ENCODE results near the gene CDK11B.
"Not testable (repeated sequence)": the region's sequence is repeated elsewhere in the genome, so short reads cannot be mapped to it uniquely, and the experiment has no call there.

The CDK11B gene

DNA sequence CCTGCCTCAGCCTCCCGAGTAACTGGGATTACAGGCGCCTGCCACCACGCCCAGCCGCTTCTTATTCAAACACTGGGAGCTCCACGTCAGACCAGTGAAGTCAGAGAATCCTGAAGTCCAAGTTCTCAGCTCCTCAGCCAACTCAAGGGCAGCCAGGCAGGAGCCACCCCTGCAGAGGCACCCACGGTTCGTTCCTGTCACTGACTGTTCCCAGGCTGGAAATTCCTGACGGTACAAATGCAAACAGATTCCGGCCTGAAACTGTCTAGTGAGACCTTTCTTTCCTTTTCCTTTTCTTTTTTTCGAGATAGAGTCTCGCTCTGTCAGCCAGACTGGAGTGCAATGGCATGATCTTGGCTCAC is 22.1 kb upstream of the CDK11B start:
- no peak for DNase-seq

DNA sequence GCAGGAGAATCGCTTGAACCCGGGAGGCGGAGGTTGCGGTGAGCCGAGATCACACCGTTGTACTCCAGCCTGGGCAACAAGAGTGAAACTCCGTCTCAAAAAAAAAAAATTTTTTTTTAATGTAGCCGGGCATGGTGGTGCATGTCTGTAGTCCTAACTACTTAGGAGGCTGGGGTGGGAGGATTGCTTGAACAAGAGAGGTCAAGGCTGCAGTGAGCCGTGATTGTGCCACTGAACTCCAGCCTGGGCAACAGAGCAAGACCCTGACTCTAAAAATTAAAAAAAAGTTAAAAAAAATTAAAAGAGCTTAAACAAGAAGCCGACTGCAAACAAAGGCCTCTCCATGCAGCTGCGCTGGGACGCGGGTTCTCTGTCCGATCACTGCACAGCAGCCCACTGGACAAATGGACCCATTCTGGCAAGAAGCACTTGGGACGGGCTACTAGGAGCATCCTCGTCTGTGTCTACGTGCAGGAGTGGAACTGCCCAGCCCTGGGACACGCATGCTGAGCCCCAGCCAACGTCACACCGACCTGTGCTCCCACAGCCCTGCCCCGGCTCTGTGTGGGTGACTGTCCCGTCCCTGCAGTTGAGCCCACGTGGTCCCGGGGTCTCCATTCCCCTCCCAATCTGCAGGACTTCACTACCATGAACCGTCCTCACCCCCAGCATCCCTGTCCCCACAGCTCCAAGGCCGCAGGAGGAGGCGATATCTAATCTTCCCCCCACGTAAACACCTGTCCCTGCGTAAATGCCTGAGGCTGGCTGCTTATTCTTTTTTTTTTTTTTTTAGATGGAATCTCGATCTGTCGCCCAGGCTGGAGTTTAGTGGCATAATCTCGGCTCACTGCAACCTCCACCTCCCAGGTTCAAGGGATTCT is 21.5 kb upstream of the CDK11B start:
- no peak for DNase-seq

DNA sequence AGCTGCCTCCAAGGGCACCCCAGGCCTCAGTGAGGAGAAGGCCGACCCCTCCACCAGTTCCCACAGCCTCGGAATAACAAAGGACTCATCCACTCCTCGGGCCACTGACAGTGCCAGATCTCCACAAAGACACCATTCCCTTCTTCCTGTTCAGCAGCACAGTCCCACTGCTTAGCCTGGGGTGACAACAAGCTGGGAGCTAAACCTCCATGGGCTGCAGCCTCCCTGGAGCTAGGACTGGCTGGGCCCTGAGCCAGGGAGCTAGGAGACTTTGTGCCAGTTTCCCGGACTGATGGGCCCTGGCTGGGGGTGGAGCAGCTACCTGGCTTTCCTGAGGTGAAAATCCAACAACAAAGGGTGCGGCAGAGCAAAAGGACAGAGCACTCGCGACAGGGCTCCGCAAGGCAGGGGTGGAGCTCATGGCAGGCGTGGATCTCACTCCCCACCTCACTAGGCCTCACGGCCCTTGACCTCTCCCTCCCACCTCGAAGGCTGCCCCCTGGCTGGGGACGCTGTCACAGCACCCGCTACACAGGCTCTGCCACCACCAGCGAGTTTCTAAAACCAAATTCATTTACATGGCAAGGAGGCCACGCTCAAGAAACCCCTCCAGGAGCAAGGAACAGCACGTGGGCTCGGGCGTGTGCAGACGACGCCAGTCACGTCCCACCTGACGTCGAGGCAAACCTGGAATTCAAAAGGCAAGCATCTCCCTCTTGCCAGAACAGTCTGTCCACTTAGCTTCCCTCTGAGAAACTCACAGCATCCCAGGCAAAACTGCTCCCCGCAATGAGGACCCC is 20.0 kb upstream of the CDK11B start:
- DNase-seq, result no peak

DNA sequence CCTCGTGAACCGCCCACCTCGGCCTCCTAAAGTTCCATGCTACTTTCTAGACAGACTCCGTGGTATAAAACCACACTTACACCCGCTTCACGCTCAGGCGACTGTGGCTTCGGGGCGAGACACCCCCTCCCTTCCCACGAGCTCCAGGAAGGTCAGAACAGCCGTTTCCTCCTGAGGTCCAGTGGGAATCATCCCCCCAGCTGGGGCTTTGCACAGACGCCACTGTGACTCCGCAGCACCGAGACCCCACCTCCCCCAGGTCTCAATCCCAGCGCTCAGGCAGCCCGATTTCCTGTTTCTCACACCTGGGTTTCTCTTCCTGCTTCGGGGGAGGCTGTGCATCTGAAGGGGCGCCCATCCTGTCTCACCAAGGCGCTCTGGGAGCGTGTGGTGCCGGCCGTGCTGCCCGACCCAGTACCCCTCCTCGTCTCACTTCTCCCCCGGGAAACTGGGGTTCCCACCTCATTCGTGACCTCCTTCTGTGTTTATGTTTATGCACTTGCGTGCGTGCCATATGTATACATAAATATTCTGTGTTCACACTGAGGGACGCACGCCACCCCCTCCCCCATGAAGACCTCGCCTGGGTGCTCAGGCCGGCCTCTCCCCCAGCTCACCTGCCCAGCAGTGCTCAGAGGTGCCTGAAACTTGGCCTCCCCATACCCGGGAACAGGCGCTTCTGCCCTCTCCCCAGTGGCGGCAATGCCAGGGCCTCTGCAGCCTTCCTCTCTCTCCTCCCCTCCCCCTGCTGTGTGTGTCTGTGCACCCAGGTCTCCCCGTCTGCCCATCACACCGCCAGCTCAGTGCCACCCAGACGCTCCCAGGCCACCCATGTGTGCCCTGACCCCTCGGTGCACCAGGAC is 19.1 kb upstream of the CDK11B start:
- peak in 2 of 4 experiments; percentile 32 to 37 for DNase-seq

GRCh38 chr1:1676087-1676486 is 17.3 kb upstream of the CDK11B start:
- not testable (repeated sequence) for DNase-seq

DNA sequence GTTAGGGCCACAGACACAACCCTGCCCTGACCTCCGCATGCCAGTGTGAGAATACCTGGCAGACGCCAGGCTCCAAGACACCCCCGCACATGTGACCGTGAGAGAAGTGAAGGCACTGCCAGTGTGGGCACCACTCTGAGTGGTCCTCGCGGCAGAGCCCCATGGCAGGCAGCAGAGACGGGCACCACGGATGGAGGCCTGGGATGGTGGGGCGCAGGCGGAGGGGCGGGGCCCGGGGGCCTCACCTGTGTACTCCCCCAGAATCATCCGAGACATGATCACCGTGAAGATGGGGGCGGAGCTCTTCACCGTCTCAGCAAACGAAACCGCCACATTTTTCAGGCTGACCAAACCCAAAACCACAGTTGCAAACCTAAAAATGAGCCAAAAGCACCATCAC is 16.4 kb upstream of the CDK11B start:
- DNase-seq, result not testable (repeated sequence)

DNA sequence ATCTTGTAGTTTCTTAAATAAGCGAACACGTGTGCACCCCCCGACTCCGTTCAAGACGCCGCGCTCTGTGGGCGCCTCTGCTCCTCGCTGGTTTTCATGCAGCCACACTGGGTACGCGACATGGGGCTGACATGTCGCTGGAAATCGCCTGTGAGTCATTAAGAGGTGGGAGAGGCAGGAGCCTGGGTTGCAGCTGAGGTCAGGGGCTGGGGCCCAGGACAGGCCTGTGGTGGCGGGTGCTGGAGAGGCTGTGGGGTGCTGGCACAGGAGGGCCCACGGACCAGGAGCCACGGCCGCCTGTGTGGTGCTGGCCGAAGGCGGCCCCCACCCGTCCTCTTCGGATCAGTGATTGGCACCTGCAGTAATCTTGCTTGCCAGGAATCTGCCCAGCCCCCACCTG is 16.0 kb upstream of the CDK11B start:
- DNase-seq, result not testable (repeated sequence)

- no peak for DNase-seq
These were observed 13.6 kb upstream of the CDK11B start for GRCh38 chr1:1672181-1672965.

GRCh38 chr1:1671365-1672119 is 12.7 kb upstream of the CDK11B start:
- no peak for DNase-seq

DNA sequence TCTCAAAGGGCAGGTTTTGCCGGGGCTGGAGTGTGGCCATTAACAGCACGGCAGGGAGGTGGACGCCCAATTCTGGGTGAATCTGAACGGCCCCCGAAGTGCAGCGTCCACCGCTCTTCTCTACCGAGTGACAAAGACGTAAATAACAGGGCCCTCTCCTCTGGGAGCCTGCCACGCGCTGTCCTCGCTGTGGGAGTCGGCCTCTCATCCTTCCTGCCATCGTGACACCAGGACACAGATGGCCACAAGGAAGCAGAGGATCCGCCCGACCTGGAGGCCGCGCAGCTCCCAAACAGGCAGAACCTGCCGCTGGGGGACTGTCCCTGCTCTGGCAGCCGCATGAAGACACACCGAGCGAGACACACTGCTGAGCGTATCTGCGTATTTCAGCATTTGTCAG is 12.1 kb upstream of the CDK11B start:
- DNase-seq, result no peak

DNA sequence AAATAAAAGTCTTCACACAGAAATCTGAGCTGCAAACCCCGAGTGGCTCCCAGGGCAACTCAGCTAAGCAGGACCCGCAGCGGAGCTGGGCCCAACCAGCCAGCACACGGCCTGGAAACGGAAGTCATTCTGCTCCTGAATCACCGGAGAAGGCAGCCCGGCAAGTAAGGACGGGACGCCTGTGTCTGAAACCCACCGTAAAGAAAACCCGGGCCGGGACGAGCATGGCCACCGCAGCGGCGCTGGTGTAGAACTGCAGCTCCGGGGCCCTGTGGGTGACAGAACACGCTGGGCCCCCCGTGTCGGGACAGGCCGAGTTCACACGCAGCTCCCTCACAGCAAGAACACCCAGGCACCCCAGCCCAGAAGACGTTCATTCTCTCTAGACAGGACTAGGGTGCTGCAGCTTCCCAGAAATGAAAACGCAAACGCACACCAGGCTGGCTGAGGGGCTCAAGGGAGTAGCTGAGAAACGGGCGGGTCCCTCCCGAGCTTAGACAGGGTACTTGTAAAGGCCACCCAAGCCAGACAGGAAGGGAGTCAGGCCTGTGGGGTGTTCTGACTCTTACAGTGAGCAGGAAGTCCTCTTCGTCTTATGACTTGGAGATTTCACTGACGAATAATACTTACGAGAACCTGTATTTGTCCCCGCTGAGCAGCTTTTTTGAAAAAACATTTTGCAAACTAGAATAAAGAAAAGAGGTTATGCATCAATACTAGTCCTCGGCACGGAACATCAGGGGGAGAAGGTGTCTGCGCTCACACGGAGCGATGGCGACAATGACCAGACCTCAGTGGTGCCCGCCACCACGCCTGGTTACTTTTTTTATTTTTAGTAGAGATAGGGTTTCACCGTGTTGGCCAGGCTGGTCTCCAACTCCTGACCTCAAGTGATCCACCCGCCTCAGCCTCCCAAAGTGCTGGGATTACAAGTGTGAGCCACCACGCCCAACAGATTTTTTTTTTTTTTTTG is 10.9 kb upstream of the CDK11B start:
- no peak for DNase-seq

- no peak for DNase-seq
These were observed 7.7 kb upstream of the CDK11B start for GRCh38 chr1:1666526-1666925.

DNA sequence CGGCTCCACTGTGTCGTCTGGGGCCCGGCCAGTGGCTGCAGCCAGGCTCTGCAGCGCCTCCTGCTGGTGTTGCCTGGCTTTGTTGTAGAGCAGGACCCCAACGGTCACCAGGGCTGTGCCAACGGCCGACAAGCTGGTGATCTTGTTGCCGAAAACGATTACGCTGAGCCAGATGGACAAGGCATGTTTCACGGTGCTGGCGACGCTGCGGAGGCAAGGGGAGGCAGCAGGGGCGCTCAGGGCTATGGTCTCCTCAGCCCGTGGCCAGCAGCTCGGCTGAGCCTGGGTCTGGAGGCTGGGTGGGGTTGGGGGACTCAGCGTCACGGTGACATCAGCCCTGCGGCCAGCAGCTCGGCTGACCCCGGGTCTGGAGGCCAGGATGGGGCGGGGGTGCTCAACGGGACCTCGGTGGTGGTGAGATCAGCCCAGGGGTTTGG is 7.0 kb upstream of the CDK11B start:
- peak in 1 of 4 experiments; percentile 12 for DNase-seq

- no peak for DNase-seq
These were observed 6.4 kb upstream of the CDK11B start for GRCh38 chr1:1664941-1665814.

DNA sequence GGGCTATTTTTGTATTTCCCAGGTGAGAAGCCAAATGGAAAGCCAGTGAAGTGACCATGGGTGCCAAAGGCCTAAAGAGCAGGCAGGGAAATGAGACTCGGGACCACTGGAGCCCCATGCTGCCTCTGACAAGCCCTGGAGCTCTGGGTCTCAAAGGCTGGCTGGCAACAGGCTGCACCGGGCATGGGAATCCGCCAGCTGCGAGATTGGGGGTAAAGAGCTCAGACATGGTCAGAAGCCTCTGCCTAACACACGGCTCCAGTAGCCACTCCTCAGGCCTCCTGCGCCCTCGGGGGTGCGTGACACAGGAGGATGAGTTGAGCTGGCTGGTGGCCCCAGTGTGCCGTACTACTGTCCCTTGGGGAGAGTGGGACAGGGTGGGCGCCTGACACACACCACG is 5.5 kb upstream of the CDK11B start:
- DNase-seq, result not testable (repeated sequence)

DNA sequence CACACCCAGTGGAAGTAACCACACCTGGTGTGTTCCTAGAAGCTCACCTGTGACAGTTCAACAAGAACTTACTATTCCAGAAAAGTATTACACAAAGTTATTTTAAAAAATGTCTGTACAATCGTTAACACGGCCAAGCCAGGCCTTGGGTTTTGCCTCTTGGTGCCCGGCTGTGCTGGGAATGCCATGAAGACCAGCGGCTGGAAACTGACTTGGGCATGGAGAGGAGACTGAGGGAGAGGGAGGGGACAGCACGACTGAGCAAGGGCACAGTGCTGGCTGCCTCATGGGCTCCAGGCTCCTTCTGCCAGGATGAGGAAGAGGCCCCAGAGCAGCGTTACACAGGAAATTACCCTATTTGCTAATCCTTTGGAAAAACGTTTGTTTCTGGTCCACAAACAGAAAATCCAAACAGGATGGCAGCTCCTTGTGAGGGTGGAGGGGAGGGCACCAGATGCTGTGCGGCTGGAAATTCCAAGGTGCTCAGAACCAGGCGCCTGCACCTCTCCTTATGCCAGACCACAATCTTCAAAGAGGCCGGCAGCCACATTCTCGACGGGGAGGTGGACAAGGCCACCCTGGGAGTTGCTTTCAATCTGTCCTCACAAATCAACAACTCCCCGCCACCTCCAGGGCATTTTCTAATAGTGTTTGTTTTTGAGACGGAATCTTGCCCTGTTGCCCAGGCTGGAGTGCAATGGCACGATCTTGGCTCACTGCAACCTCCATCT is 4.2 kb upstream of the CDK11B start:
- DNase-seq, result not testable (repeated sequence)

DNA sequence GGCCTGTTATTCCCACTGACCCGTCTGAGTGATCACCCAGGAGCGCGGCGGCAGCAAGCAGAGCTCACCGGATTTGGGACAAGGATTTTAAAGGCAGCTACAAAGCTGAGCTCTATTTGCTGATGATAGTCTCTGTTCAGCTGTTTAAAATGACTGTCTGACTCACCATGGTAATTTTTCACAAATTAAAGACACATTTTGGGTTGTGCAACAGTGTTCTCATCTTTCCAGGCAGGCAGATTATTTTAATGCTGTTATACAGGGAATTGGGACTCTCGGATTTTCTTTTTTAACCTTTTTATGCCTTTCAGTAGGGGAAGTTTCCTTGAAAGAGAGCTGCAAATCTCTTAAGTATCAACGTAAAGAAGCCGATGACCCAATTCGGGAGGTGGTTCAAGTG is 3.6 kb upstream of the CDK11B start:
- DNase-seq, result not testable (repeated sequence)

GRCh38 chr1:1648265-1648664 is 10.5 kb downstream of the CDK11B start:
- DNase-seq, result not testable (repeated sequence)

Data from activated naive CD4-positive, alpha-beta T cell (primary cell).